ENCODE data around the gene CA14.

CA14 gene

DNA sequence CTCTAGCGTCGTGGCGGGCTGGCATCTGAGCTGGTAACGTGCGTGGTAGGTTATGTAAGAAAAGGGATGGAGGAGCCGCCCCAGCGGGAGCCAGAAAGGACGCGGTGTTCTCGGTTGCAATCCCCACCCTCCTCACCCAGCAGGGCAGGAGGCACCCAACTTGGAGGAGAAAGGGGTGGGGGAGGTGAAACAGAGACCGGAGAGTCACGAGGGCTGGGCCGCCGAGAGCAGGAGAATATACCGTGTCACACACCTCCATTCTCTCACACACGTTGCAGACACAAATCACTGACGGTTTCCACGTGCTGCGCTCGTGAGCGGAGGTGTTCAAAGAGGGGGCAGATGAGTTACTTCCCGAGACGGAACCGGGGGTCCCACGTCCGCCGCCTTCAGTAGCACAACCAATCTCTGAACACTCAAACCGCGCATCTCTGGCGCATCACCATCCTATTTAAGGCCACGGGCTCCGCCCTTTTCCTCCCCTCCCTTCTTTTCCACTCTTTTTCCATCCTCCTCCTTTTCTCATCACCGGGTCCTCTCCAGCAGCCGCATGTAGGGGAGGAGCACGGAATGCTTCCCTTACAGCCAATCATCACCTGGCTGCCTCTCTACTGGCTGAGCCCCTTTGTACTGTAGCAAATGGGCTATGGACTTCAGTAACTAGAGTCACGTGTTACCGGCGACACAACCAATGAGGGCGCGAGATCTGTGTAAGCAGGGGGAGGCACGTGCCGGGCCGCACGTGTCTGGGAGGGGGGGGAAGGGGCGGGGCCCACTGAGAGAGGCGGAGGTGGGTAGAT, 24.4 kb downstream of the CA14 start, which contains the start of gene CIART (continued):
- TF ChIP-seq ZNF600 (tag by site-specific recombination; IDR thresholded peaks at IDR 0.05) (peak; percentile 37; the same call in 1 of the 2 replicates), KLF1 (tag by site-specific recombination; IDR thresholded peaks at IDR 0.05) (peak; percentile 79), ZNF830 (tag by site-specific recombination; IDR thresholded peaks at IDR 0.05; ENCODE audit: low read depth) (no peak), ZFHX2 (tag by site-specific recombination; conservative IDR thresholded peaks at IDR 0.05) (no peak), TCF7L2 (IDR thresholded peaks at IDR 0.05; ENCODE audit: borderline replicate concordance, low read depth, low read length) (no peak)

DNA sequence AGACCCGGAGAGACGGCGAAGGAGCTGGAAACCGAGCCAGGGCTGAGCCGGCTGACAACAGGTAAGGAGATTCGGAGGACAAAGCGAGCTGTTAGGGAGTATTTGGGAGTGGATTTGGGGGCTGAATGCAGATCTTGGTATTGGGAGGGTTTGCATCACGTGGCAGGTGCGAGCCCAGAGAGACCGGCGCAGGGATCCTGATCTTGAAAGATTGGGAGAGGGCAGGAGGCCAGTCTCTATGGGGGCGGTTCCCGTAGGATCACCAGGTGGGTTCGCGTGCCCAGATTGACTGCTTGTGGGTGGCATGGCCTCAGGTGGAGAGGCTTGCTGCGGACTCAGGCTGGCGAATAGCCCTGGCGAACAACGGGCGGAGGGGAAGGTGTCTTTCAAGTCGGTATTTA, 25.0 kb downstream of the CA14 start:
- ChIA-PET CTCF (interaction anchor here (5.8 kb wide), 1 partner anchor 26 kb away, joined by 101 read pairs; the partner anchor contains the start of gene CA14), POLR2A (interaction anchor here (0.6 to 1.0 kb wide), 2 partner anchors 25 to 93 kb away, joined by 3 read pairs; partner anchors contain the start of gene CA14)
- Histone ChIP-seq H3K4me1 (ENCODE audit: control insufficient read depth, insufficient read depth, low read length) (no peaks in the 10 kb centered on the region), H3K4me3 (ENCODE audit: low read depth, low read length) (peak overlapping the region; percentile 2; the same call in 1 of the 2 replicates), H3K27ac (ENCODE audit: extremely low read depth, low read depth, low read length) (no peak overlapping the region), H3K9me3 (ENCODE audit: control insufficient read depth, insufficient read depth, low read depth, low read length) (no peaks in the 10 kb centered on the region), H3K36me3 (ENCODE audit: control insufficient read depth in 2 of 2, insufficient read depth in 1 of 2, low read length in 2 of 2) (peaks cover 0 to 3% of the 10 kb centered on the region in 2 experiments; a peak in 1 of 3 replicates)
- TF ChIP-seq, protein P1, sequence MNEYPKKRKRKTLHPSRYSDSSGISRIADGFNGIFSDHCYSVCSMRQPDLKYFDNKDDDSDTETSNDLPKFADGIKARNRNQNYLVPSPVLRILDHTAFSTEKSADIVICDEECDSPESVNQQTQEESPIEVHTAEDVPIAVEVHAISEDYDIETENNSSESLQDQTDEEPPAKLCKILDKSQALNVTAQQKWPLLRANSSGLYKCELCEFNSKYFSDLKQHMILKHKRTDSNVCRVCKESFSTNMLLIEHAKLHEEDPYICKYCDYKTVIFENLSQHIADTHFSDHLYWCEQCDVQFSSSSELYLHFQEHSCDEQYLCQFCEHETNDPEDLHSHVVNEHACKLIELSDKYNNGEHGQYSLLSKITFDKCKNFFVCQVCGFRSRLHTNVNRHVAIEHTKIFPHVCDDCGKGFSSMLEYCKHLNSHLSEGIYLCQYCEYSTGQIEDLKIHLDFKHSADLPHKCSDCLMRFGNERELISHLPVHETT (tag by site-specific recombination; IDR thresholded peaks at IDR 0.05) = no peak
- TF ChIP-seq WT1 (tag by site-specific recombination; IDR thresholded peaks at IDR 0.05) = no peak
- TF ChIP-seq EGR2 (tag by site-specific recombination; IDR thresholded peaks at IDR 0.05; ENCODE audit: low read depth) = peak; percentile 28; the same call in 1 of the 2 replicates
- TF ChIP-seq GLI4 (tag by site-specific recombination; IDR thresholded peaks at IDR 0.05) = no peak
- TF ChIP-seq HOXC10 (CRISPR knock-in tag; IDR thresholded peaks at IDR 0.05) = no peak
- 0 out of 2 replicates have a peak, but pooled peaks have one; percentile 20 for TF ChIP-seq ZNF792 (tag by site-specific recombination; IDR thresholded peaks at IDR 0.05)
- TF ChIP-seq, protein P2, sequence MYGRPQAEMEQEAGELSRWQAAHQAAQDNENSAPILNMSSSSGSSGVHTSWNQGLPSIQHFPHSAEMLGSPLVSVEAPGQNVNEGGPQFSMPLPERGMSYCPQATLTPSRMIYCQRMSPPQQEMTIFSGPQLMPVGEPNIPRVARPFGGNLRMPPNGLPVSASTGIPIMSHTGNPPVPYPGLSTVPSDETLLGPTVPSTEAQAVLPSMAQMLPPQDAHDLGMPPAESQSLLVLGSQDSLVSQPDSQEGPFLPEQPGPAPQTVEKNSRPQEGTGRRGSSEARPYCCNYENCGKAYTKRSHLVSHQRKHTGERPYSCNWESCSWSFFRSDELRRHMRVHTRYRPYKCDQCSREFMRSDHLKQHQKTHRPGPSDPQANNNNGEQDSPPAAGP (tag by site-specific recombination; IDR thresholded peaks at IDR 0.05) = no peak
- TF ChIP-seq, protein P3, sequence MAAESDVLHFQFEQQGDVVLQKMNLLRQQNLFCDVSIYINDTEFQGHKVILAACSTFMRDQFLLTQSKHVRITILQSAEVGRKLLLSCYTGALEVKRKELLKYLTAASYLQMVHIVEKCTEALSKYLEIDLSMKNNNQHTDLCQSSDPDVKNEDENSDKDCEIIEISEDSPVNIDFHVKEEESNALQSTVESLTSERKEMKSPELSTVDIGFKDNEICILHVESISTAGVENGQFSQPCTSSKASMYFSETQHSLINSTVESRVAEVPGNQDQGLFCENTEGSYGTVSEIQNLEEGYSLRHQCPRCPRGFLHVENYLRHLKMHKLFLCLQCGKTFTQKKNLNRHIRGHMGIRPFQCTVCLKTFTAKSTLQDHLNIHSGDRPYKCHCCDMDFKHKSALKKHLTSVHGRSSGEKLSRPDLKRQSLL (tag by site-specific recombination; IDR thresholded peaks at IDR 0.05) = peak; percentile 84
- no peak for TF ChIP-seq ZNF19 (tag by site-specific recombination; IDR thresholded peaks at IDR 0.05; ENCODE audit: low read depth)
- no peak for TF ChIP-seq ZNF544 (tag by site-specific recombination; IDR thresholded peaks at IDR 0.05)

DNA sequence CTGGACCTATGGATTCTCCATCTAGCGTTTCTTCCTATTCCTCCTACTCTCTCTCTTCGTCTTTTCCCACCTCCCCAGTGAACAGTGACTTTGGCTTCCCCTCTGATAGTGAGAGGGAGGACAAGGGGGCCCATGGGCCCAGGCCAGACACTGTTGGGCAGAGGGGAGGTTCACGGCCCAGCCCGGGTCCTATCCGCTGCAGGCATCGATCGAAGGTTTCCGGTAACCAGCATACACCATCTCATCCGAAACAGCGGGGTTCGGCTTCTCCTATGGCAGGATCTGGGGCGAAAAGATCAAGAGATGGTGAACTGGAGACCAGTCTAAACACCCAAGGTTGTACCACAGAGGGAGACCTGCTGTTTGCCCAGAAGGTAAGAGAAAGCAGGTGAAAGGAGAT, 25.7 kb downstream of the CA14 start:
- Histone ChIP-seq H3K9me3 (ENCODE audit: control insufficient read depth, insufficient read depth, low read depth, low read length) (no peaks in the 10 kb centered on the region), H3K4me3 (ENCODE audit: low read depth, low read length) (no peak overlapping the region), H3K36me3 (ENCODE audit: control insufficient read depth in 2 of 2, insufficient read depth in 1 of 2, low read length in 2 of 2) (peaks cover 0 to 3% of the 10 kb centered on the region in 2 experiments; a peak in 1 of 3 replicates), H3K27ac (ENCODE audit: extremely low read depth, low read depth, low read length) (no peak overlapping the region), H3K4me1 (ENCODE audit: control insufficient read depth, insufficient read depth, low read length) (no peaks in the 10 kb centered on the region)
- TF ChIP-seq ZNF423 (tag by site-specific recombination; IDR thresholded peaks at IDR 0.05) = no peak
- TF ChIP-seq, protein P4, sequence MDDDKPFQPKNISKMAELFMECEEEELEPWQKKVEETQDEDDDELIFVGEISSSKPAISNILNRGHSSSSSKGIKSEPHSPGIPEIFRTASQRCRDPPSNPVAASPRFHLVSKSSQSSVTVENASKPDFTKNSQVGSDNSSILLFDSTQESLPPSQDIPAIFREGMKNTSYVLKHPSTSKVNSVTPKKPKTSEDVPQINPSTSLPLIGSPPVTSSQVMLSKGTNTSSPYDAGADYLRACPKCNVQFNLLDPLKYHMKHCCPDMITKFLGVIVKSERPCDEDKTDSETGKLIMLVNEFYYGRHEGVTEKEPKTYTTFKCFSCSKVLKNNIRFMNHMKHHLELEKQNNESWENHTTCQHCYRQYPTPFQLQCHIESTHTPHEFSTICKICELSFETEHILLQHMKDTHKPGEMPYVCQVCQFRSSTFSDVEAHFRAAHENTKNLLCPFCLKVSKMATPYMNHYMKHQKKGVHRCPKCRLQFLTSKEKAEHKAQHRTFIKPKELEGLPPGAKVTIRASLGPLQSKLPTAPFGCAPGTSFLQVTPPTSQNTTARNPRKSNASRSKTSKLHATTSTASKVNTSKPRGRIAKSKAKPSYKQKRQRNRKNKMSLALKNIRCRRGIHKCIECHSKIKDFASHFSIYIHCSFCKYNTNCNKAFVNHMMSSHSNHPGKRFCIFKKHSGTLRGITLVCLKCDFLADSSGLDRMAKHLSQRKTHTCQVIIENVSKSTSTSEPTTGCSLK (tag by site-specific recombination; IDR thresholded peaks at IDR 0.05) = no peak
- POLR2A ChIA-PET = no interaction called here
- CTCF ChIA-PET = interaction anchor here (5.8 kb wide), 1 partner anchor 27 kb away, joined by 101 read pairs; the partner anchor contains the start of gene CA14
